HG02885 (cell line): Measurements from ENCODE around the gene CDK11B.

ENCODE experiments used
- ATAC-seq: cut with Tn5 transposase; IDR thresholded peaks from one replicate; pipeline ENCODE4 v1.9.1; 2021; ENCODE audit warnings: mild to moderate bottlenecking; ENCODE audit not compliant: unreplicated experiment, poor library complexity

The CDK11B gene

DNA sequence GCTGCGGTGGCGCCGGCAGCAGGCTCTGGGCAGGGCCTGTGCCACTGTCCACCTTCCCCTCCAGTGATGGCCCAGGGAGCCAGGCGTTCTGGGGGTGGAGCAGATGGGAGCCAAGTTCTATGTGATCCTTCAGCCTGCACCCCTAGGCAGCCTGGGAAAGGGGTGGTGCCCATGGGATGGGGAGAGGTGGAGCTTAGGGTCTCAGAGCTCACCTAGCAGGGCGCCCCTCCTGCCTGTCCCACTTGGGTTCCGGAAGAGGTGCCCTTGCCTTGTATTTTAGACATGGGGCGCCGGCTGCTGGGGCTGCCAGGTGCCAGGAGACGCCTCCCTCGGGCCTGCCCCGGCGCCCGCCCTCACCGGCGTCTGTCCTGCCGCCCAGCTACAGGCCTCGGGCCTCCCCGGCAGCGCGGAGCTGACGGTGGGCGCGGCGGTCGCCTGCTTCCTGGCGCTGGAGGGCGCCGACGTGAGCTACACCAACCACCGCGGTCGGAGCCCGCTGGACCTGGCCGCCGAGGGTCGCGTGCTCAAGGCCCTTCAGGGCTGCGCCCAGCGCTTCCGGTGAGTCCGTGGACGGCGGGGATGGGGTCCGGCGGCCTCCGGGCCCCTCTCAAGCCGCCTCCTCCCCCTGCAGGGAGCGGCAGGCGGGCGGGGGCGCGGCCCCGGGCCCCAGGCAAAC, 29.9 kb downstream of the CDK11B start:
- ATAC-seq, result no peak

DNA sequence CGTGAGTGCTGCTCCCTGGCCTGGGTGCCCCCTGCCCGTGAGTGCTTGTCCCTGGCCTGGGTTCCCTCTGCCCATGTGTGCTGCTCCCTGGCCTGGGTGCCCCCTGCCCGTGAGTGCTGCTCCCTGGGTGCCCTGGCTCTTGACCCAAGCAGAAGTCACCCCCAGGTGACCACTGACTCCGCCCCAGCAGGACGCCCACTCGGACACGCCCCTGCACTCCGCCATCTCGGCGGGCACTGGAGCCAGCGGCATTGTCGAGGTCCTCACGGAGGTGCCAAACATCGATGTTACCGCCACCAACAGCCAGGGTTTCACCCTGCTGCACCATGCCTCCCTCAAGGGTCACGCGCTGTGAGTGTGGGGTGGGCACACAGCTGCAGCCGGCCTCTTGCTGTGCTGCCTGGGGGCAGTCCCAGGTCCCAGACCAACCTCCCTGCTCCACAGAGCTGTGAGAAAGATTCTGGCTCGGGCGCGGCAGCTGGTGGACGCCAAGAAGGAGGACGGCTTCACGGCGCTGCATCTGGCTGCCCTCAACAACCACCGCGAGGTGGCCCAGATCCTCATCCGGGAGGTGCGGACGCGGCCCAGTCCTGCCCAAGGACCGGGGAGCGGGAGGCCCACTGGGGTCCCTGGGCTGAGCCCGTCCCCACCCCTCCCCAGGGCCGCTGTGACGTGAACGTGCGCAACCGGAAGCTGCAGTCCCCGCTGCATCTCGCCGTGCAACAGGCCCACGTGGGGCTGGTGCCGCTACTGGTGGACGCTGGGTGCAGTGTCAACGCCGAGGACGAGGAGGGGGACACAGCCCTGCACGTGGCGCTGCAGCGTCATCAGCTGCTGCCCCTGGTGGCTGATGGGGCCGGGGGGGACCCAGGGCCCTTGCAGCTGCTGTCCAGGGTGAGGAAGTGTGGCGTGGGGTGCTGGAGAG, 30.7 kb downstream of the CDK11B start:
- ATAC-seq, result no peak

- no peak for ATAC-seq
Measured at GRCh38 chr1:1627261-1627828, 31.5 kb downstream of the CDK11B start.

DNA sequence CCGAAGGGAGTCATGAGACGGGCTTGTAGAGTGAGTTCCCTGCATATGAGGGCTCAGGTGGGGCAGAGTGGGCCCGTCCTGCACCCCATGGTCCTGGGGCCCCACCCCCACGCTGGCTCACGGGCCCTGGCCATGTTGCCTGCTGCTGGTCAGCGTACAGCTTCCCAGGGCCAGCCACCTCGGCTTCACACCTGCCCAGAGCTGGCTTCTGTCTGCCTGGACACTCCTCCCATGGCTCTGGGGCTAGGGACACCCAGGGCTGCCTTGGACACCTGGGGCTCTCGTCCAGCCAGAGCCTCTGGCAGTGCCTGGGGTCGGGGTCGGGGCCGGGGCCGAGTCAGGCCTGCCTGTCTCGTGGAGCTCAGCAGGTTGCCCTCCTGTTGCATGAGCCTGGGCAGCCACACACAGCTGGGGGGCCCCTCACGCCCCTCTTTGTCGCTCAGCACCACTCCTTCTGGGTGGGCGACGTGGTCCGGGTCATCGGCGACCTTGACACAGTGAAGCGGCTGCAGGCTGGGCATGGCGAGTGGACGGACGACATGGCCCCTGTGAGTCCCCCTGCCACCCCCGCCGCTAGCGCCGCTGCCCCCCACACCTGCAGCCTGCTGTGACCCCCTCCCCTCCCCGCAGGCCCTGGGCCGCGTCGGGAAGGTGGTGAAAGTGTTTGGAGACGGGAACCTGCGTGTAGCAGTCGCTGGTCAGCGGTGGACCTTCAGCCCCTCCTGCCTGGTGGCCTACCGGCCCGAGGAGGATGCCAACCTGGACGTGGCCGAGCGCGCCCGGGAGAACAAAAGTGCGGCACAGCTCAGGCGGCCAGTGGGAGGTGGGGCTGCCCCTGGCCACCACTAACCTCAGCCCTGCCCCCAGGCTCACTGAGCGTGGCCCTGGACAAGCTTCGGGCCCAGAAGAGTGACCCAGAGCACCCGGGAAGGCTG, 32.3 kb downstream of the CDK11B start:
- ATAC-seq, result no peak

DNA sequence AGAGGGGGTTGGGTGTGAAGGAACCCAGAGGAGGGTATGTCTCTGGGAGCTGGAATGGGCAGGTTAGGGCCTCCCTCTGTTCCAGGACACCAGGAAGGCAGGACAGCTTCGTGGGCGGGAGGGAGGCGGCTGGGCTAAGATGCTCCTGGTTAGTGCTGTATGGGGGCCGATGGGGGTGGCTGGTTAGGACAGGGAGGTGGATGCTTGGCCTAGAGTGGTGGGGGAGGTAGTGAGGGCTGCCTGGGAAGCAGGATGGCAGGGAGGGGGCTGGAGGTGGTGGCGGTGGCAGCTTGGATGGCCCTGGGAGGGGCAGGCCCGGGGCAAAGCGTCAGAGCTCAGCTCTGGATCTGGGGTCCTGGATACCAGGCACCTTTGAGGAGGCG, 33.0 kb downstream of the CDK11B start:
- no peak for ATAC-seq

- ATAC-seq, result no peak
Measured at GRCh38 chr1:1625404-1625775, 33.4 kb downstream of the CDK11B start.

GRCh38 chr1:1624443-1625403, 34.1 kb downstream of the CDK11B start:
- ATAC-seq, result no peak

DNA sequence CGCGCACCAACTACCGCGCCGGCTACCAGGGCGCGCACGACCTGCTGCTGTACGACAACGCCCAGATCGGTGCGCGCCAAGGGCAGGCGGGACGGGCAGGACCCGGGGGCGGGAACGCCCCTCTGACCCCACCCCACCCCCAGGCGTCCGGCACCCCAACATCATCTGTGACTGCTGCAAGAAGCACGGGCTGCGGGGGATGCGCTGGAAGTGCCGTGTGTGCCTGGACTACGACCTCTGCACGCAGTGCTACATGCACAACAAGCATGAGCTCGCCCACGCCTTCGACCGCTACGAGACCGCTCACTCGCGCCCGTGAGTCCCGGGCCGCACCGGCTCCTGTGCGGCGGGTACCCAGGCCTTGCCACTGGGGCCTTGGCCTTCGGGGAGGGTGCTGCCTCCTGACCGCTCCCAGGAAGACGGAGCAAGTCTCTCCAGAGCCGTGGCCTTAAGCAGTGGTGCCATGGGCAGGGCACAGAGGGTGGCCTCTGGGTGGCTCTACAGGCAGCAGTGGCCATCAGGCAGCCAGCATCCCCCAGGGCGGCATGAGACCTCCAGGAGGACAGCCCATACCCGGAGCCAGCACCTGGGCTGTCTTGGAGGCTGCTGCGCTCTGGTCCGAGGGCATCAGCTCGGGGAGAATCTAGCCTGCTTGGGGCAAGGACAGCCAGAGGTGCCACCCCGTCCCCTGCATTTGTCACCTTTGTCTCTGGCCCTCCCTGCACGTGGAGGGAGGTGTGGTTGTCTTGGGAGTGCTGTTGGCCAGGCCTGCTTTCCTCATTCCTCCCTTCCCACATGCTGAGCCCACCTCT, 35.0 kb downstream of the CDK11B start:
- ATAC-seq, result no peak

DNA sequence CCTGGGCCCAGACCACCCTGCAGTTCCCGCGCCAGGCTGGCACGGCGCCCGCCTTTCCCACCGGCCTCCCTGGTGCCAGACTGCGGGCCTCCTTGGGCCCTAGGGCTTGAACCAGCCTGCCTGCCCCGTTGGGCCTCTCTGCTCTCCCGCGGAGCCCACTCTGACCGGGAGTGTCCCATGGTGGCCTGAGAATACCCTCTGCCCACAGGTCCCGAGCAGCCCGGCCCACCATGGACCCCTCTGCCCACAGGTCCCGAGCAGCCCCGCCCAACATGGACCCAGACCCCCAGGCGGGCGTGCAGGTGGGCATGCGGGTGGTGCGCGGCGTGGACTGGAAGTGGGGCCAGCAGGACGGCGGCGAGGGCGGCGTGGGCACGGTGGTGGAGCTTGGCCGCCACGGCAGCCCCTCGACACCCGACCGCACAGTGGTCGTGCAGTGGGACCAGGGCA, 35.6 kb downstream of the CDK11B start:
- no peak for ATAC-seq

GRCh38 chr1:1622788-1623094, 36.1 kb downstream of the CDK11B start:
- no peak for ATAC-seq

- ATAC-seq, result no peak
Measured at GRCh38 chr1:1622010-1622787, 36.6 kb downstream of the CDK11B start.

GRCh38 chr1:1621173-1622009, 37.4 kb downstream of the CDK11B start:
- no peak for ATAC-seq

GRCh38 chr1:1620433-1621139, 38.2 kb downstream of the CDK11B start:
- ATAC-seq, result no peak

DNA sequence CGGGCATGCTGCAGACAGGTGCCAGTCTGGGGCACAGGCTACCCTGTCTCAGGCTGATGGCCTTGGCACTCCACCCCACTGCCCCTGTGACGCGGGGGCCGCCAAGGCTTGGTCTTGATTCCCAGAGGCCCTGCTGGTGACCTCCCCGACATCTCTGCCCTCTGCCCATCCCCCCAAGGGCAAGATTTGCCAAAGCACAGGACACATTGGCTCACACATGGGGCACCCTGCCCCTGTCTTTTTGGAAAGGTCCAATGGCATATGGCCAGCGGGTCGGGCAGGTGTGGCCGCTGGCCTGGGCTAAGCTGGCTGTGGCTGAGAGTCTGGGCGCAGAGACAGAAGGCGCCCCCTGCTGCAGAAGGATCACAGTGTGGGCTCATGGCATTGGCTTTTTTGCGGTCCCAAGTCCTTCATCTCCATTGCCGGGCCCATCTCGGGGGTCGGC, 38.9 kb downstream of the CDK11B start:
- no peak for ATAC-seq

DNA sequence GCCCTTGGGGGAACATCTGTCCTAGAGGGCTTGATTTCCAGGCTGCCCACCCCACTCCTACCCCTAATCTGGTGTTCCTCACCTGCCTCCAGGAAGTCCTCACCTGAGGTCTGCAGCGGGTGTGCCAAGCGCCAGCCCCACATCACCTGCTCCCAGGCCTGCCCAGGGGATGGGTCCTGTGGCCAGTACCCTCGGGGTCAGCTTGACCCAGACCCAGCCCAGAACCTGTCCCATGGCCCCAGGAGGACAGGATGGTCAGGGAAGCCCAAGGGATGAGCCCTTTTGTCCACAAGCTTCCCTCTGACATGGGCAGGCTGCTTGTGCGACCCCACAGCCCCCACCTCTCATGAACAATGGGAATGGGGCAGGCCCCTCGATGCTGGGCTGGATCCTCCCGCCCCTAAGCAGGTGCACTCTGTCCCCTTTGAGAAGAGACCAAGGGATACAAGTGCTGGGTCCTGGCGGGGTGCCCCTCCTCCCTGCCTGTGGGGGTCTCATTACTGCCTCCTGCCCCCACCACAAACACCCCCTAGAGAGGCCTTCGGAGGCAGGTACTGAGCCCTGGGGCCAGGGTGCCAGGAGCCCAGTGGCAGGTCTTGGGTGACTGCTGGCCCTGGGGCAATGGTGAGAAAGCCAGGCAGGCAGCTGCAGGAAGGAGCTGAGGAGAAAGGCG, 40.3 kb downstream of the CDK11B start:
- ATAC-seq, result no peak

GRCh38 chr1:1617925-1618324, 40.9 kb downstream of the CDK11B start:
- no peak for ATAC-seq
